Colonic mucosa (tissue), 4 donors: ENCODE measurements around the gene PPP1R7. TPM values are rescaled to one million over a fixed set of nuclear protein-coding genes. Genes with fewer than 3 reads are reported as not detected.

Experiments
- DNase-seq: peaks from one replicate; pipeline ENCODE4 v3.0.0-alpha.2; 2020
- H3K27ac ChIP-seq: fragments of 200-600 bp; one replicate; pipeline ENCODE4 v1.8.0; 2021
- H3K27me3 ChIP-seq: fragments of 200-600 bp; one replicate; pipeline ENCODE4 v1.8.0; 2021
- H3K36me3 ChIP-seq: fragments of 200-600 bp; one replicate; pipeline ENCODE4 v1.8.0; 2021
- H3K4me1 ChIP-seq: fragments of 200-600 bp; one replicate; pipeline ENCODE4 v1.8.0; 2021; ENCODE audit warnings: mild to moderate bottlenecking
- H3K4me3 ChIP-seq: fragments of 200-600 bp; one replicate; pipeline ENCODE4 v1.8.0; 2021
- H3K9ac ChIP-seq, 2 donors: one replicate each; pipeline ENCODE4 v1.7.0; 2013; ENCODE audit warnings: control low read depth in 2 of 2, low read depth in 2 of 2, low read length in 2 of 2
- H3K9me3 ChIP-seq: fragments of 200-600 bp; one replicate; pipeline ENCODE4 v1.8.0; 2021
- intact Hi-C: fragments of 100-400 bp; cut with DNase I; formaldehyde crosslinking; loops from one replicate; pipeline ENCODE4 v1.14.1; 2022
- total RNA-seq, 2 donors: library from RNA; stranded (reverse); fragmentation: NEBNext Ultra II Directional in 1 of 2; extraction: Animal tissue kit (Norgen Biotek cat#: 25700) in 1 of 2; gene quantifications; one replicate each; pipeline ENCODE4 v1.2.1, GENCODE V29; 2021
- TF ChIP-seq, protein P1 (sequence below): fragments of 200-600 bp; IDR thresholded peaks from one replicate; pipeline ENCODE4 v1.8.0; 2022; ENCODE audit warnings: antibody characterized with exemption, mild to moderate bottlenecking
- donor health status: healthy.
- donor health status: DM: no; HTN: no; CAD: no.
- donor health status: DM: no; HTN: no; CAD: no.

Gene PPP1R7
- total RNA-seq, 2 donors from 2014 or later: 74.7 to 77.8 TPM

DNA sequence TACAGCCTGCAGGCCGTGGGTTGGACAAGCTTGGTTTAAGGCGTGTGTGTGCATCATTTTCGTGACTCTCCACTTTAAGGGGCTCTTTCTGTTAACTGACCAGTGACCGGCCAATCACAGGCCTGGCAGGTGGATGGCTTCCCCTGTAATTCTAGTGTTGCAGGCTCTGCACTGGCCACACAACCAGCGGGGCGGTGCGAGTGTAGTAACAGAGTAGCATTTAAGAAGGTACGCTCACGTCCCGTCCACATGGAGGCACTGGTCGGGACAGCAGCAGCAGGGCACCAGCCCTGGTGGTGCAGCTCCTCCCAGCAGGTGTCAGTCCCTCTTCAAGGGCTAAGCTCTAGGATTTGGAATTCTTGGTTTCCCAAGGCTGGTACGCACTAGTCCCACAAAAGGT lies 30.2 kb downstream of the PPP1R7 start:
- H3K27ac ChIP-seq: no peak overlapping the region
- TF ChIP-seq, protein P1, sequence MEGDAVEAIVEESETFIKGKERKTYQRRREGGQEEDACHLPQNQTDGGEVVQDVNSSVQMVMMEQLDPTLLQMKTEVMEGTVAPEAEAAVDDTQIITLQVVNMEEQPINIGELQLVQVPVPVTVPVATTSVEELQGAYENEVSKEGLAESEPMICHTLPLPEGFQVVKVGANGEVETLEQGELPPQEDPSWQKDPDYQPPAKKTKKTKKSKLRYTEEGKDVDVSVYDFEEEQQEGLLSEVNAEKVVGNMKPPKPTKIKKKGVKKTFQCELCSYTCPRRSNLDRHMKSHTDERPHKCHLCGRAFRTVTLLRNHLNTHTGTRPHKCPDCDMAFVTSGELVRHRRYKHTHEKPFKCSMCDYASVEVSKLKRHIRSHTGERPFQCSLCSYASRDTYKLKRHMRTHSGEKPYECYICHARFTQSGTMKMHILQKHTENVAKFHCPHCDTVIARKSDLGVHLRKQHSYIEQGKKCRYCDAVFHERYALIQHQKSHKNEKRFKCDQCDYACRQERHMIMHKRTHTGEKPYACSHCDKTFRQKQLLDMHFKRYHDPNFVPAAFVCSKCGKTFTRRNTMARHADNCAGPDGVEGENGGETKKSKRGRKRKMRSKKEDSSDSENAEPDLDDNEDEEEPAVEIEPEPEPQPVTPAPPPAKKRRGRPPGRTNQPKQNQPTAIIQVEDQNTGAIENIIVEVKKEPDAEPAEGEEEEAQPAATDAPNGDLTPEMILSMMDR: no peak
- no peak overlapping the region for H3K9ac ChIP-seq
- H3K27me3 ChIP-seq: no peaks in the 10 kb centered on the region
- H3K9me3 ChIP-seq: no peaks in the 10 kb centered on the region
- no peaks in the 10 kb centered on the region for H3K36me3 ChIP-seq
- H3K4me3 ChIP-seq: no peak overlapping the region
- no peak for DNase-seq
- intact Hi-C loops: no loop called here
- no peaks in the 10 kb centered on the region for H3K4me1 ChIP-seq

DNA sequence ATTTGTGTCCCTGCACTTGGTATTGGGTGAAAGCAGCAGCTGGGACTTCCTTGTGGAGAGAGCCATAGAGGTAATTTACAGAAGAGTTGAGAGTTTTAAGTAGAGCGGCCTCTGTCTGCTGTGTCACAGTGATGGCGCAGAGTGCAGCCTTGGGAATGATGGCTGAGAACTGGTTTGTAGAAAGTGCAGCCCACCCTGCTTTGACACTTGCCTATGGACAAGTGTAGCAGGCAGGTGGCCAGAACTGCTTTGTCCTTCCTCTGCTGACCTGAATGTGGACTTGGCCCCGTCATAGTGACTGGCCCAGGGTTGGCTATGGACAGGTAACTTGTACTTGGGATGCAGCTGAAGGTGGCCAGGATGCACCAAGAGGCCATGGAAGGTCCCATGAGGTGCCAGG lies 31.9 kb downstream of the PPP1R7 start:
- no peaks in the 10 kb centered on the region for H3K4me1 ChIP-seq
- no peak overlapping the region for H3K27ac ChIP-seq
- TF ChIP-seq, protein P1: no peak
- no peak for DNase-seq
- H3K27me3 ChIP-seq: no peaks in the 10 kb centered on the region
- H3K36me3 ChIP-seq: no peaks in the 10 kb centered on the region
- H3K9ac ChIP-seq: no peak overlapping the region
- no peak overlapping the region for H3K4me3 ChIP-seq
- H3K9me3 ChIP-seq: no peaks in the 10 kb centered on the region
- intact Hi-C loops: no loop called here

DNA sequence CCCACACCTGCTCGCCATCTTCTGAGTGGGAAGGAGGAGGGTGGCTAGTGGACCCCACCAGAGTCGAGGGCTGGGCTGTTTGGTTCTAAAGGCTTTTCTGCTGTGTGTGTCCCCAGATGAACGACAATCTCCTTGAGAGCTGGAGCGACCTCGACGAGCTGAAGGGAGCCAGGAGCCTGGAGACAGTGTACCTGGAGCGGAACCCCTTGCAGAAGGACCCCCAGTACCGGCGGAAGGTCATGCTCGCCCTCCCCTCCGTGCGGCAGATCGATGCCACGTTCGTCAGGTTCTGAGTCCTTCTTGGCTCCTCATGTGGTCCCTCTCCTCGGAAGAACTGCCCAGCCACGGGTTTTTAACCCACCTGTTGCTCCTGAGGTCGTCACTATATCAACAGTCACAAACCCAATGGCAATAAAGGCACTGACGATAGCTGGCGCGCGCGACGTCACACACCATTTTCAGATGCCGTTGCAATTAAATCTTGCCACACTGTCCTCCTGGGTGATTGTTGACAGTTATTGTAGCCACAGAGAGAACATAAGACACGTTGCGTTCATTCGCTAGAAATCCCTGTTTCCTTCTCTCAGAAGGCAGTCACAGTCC lies 32.4 kb downstream of the PPP1R7 start:
- intact Hi-C loops: no loop called here

DNA sequence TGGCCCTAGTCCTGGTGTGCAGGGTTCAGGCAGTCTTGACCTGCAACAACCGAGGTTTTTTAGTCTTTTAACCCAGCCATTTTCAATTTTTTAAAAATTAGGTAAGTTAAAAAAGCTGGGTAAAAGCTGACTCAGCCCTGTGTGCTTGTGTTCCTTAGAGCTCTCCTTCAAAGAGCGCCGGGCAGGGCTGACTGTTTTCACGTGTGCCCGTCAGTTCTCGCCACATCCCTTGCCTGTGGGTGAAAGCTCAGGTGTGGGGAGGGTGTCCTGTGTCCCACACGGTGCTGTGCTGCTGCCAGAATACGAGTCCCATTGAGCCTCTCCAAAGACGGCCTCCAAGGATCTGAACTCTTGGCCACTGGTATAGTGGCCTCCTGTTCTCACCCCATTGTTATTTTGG lies 33.0 kb downstream of the PPP1R7 start:
- no peaks in the 10 kb centered on the region for H3K36me3 ChIP-seq
- DNase-seq: no peak
- intact Hi-C loops: no loop called here
- H3K9ac ChIP-seq: no peak overlapping the region
- H3K4me3 ChIP-seq: no peak overlapping the region
- H3K9me3 ChIP-seq: no peaks in the 10 kb centered on the region
- no peaks in the 10 kb centered on the region for H3K27me3 ChIP-seq
- TF ChIP-seq, protein P1: no peak
- H3K4me1 ChIP-seq: no peaks in the 10 kb centered on the region
- no peak overlapping the region for H3K27ac ChIP-seq

More for the DNA sequence above, 32.4 kb downstream of the PPP1R7 start:
- Histone ChIP-seq H3K9ac (no peak overlapping the region), H3K27ac (no peak overlapping the region), H3K27me3 (no peaks in the 10 kb centered on the region), H3K4me3 (no peak overlapping the region), H3K36me3 (no peaks in the 10 kb centered on the region), H3K4me1 (no peaks in the 10 kb centered on the region), H3K9me3 (no peaks in the 10 kb centered on the region)
- no peak for DNase-seq
- TF ChIP-seq, protein P1: no peak

DNA sequence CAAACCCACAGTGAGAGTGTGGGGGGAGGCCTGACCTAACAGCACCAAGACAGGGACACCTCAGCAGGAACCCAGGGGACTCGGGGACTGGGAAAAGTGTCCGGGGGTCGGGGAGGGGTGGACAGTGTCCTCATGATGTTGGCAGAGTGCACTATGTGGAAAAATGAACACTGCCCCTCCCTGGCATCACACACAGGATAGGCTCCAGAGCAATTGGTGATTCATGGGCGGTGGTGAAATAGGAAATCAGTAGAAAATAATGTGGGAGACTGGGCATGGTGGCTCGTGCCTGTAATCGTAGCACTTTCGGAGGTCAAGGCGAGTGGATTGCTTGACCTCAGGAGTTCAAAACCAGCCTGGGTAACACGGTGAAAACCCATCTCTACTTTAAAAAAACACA lies 34.6 kb downstream of the PPP1R7 start:
- Histone ChIP-seq H3K4me3 (no peak overlapping the region), H3K27me3 (no peaks in the 10 kb centered on the region), H3K36me3 (no peaks in the 10 kb centered on the region), H3K9me3 (no peaks in the 10 kb centered on the region), H3K4me1 (no peaks in the 10 kb centered on the region), H3K9ac (no peak overlapping the region), H3K27ac (no peak overlapping the region)
- TF ChIP-seq, protein P1: no peak
- no peak for DNase-seq
- intact Hi-C loops: no loop called here
